GM12892 (cell line): ENCODE results near the gene CELF6.

Experiments
- POLR2A ChIP-seq: IDR thresholded peaks from 2 replicates; pipeline ENCODE4 v1.6.1; 2011; ENCODE audit warnings: low read depth, low read length, control low read depth
- POLR2AphosphoS5 ChIP-seq: IDR thresholded peaks from 2 replicates; pipeline ENCODE4 v1.6.1; 2011; ENCODE audit warnings: low read depth, low read length, control low read depth
- TAF1 ChIP-seq: IDR thresholded peaks from 2 replicates; pipeline ENCODE4 v1.6.1; 2011; ENCODE audit warnings: low read depth, mild to moderate bottlenecking, control low read depth, low read length, borderline replicate concordance

- TF ChIP-seq POLR2A (no peak), POLR2AphosphoS5 (no peak), TAF1 (no peak)
These were observed 48.7 kb downstream of the CELF6 start for GRCh38 chr15:72271221-72271620.
